DOHH2 (cell line): ENCODE results near the gene ADH4.

ENCODE experiments used
- H3F3A ChIP-seq: fragments of 200-600 bp; sonication (generic), shearing (Covaris generic); 2 replicates; pipeline ENCODE4 v1.6.0; 2016; ENCODE audit warnings: antibody characterized with exemption, mild to moderate bottlenecking; ENCODE audit not compliant: control insufficient read depth, insufficient read depth
- H3K27ac ChIP-seq: fragments of 200-600 bp; sonication (generic); 2 replicates; pipeline ENCODE4 v1.5.1; 2014; ENCODE audit warnings: low read depth, mild to moderate bottlenecking, low read length, moderate library complexity
- H3K27me3 ChIP-seq: fragments of 200-600 bp; sonication (generic); 2 replicates; pipeline ENCODE4 v1.6.1; 2014; ENCODE audit warnings: mild to moderate bottlenecking, low read length, mixed read lengths; ENCODE audit not compliant: control insufficient read depth
- H3K36me3 ChIP-seq: fragments of 200-600 bp; sonication (generic); 2 replicates; pipeline ENCODE4 v1.6.1; 2014; ENCODE audit warnings: mild to moderate bottlenecking, low read length, moderate library complexity, mixed read lengths; ENCODE audit not compliant: control insufficient read depth
- H3K4me1 ChIP-seq: fragments of 200-600 bp; sonication (generic); 2 replicates; pipeline ENCODE4 v1.6.1; 2014; ENCODE audit warnings: mild to moderate bottlenecking, low read length, mixed read lengths; ENCODE audit not compliant: control insufficient read depth
- H3K4me2 ChIP-seq: fragments of 200-600 bp; sonication (generic); 2 replicates; pipeline ENCODE4 v1.6.0; 2014; ENCODE audit warnings: mild to moderate bottlenecking, low read length, moderate library complexity
- H3K4me3 ChIP-seq: fragments of 200-600 bp; sonication (generic); 2 replicates; pipeline ENCODE4 v1.5.1; 2014; ENCODE audit warnings: mild to moderate bottlenecking, low read length, mixed read lengths
- H3K79me2 ChIP-seq: fragments of 200-600 bp; sonication (generic); 2 replicates; pipeline ENCODE4 v1.6.1; 2014; ENCODE audit warnings: mild to moderate bottlenecking, low read length, mixed read lengths; ENCODE audit not compliant: control insufficient read depth
- H3K9me2 ChIP-seq: fragments of 200-600 bp; sonication (generic); replicated peaks from 2 replicates; pipeline ENCODE4 v1.6.1; 2014; ENCODE audit warnings: mild to moderate bottlenecking, low read length, mixed read lengths; ENCODE audit not compliant: control insufficient read depth
- H3K9me3 ChIP-seq: fragments of 200-600 bp; sonication (generic); 2 replicates; pipeline ENCODE4 v1.6.1; 2014; ENCODE audit warnings: antibody characterized with exemption, low read length, mixed read lengths; ENCODE audit not compliant: control insufficient read depth, insufficient read depth
- H4K20me1 ChIP-seq: fragments of 200-600 bp; sonication (generic); 2 replicates; pipeline ENCODE4 v1.6.0; 2014; ENCODE audit warnings: low read depth, mild to moderate bottlenecking, antibody characterized with exemption, low read length, moderate library complexity; ENCODE audit not compliant: control insufficient read depth, insufficient read depth
- CTCF ChIP-seq: fragments of 200-600 bp; sonication (generic); IDR thresholded peaks from one replicate; pipeline ENCODE4 v1.5.1; 2014; ENCODE audit warnings: antibody characterized with exemption, mild to moderate bottlenecking, low read depth, low read length; ENCODE audit not compliant: poor library complexity, severe bottlenecking
- EZH2phosphoT487 ChIP-seq: fragments of 200-600 bp; sonication (generic); IDR thresholded peaks from 2 replicates; pipeline ENCODE4 v1.6.1; 2017; ENCODE audit warnings: borderline replicate concordance, mild to moderate bottlenecking, antibody characterized with exemption, low read length, moderate library complexity, mixed read lengths

ADH4 gene

GRCh38 chr4:99159699-99160098 is 15.6 kb upstream of the ADH4 start:
- Histone ChIP-seq H3K27me3 (no peaks in the 10 kb centered on the region), H3K4me1 (no peaks in the 10 kb centered on the region), H3K36me3 (no peaks in the 10 kb centered on the region), H3K4me3 (no peak overlapping the region), H3K9me2 (no peaks in the 10 kb centered on the region), H3F3A (no peaks in the 10 kb centered on the region), H3K27ac (no peak overlapping the region), H3K4me2 (no peak overlapping the region), H3K9me3 (no peaks in the 10 kb centered on the region), H4K20me1 (no peaks in the 10 kb centered on the region), H3K79me2 (no peaks in the 10 kb centered on the region)
- TF ChIP-seq EZH2phosphoT487 (no peak), CTCF (no peak)

GRCh38 chr4:99157478-99157935 is 13.4 kb upstream of the ADH4 start:
- Histone ChIP-seq H3K79me2 (no peaks in the 10 kb centered on the region), H3K4me1 (no peaks in the 10 kb centered on the region), H3K36me3 (no peaks in the 10 kb centered on the region), H3K27me3 (no peaks in the 10 kb centered on the region), H3K9me2 (no peaks in the 10 kb centered on the region), H3K9me3 (no peaks in the 10 kb centered on the region), H3K4me3 (no peak overlapping the region), H3F3A (no peaks in the 10 kb centered on the region), H4K20me1 (no peaks in the 10 kb centered on the region), H3K4me2 (no peak overlapping the region), H3K27ac (no peak overlapping the region)
- TF ChIP-seq EZH2phosphoT487, result no peak
- TF ChIP-seq CTCF, result no peak

GRCh38 chr4:99156992-99157391 is 12.9 kb upstream of the ADH4 start:
- no peak overlapping the region for H3K27ac ChIP-seq
- no peaks in the 10 kb centered on the region for H3K36me3 ChIP-seq
- no peaks in the 10 kb centered on the region for H3F3A ChIP-seq
- no peaks in the 10 kb centered on the region for H3K9me2 ChIP-seq
- no peak overlapping the region for H3K4me2 ChIP-seq
- no peaks in the 10 kb centered on the region for H3K79me2 ChIP-seq
- H4K20me1 ChIP-seq, result no peaks in the 10 kb centered on the region
- no peak overlapping the region for H3K4me3 ChIP-seq
- H3K4me1 ChIP-seq, result no peaks in the 10 kb centered on the region
- TF ChIP-seq CTCF (no peak), EZH2phosphoT487 (no peak)
- no peaks in the 10 kb centered on the region for H3K27me3 ChIP-seq
- no peaks in the 10 kb centered on the region for H3K9me3 ChIP-seq
